Suppressor macrophage (primary cell): ENCODE data around the gene GLRA3.
"Not testable (repeated sequence)": the region's sequence is repeated elsewhere in the genome, so short reads cannot be mapped to it uniquely, and the experiment has no call there.

Experiments used
- DNase-seq, 4 experiments: peaks; one replicate each; pipeline ENCODE4 v3.0.0-alpha.2; 2020 to 2022

The GLRA3 gene

DNA sequence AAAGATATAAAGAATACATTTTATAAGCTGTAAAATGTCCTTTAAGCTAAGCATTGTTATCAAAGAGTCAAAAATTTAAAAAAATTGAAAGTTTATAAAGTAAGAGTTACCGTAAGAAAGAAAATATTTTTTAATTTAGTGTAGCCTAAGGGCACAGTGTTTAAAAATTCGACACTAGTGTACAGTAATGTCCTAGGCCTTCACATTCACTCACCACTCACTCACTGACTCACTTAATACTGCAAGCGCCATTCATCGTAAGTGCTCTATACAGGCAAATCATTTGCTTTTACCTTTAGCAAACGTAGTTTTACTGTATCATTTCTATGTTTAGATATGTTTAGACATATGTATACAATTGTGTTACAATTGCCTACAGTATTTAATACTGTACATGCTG, 20.2 kb downstream of the GLRA3 start:
- DNase-seq: no peak

DNA sequence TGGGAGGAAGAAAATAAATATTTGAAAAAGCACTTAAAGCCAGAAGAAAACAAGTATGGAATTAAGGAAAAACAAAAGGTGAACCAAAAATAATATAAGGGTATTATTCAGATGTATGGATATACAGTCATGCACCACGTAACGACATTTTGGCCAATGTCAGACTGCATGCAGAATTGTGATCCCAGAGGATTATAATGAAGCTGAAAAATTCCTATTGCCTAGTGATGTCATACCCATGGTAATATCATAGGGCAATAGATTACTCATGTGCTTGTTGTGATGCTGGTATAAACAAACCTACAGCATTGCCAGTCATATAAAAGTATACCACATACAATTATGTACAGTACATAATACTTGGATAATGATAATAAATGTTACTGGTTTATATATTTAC, 20.9 kb downstream of the GLRA3 start:
- no peak for DNase-seq

DNA sequence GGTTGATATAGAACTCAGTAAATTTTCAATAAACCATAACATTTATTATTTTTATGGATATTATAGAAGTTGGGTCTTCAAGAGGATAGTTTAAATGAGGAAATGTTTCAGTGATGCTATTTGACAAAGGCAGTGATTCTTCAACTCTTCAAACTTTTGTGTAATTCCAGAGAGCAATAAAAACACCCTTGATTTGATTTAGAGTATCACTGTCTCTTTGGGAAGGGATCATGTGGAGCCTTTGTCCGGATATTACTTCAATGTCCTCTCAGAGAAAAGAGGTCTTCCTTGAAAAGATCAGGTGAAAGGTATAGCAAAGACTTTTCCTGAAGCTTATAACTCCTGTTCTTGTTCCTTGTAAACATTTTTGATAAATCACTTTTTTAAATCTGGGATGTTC, 23.3 kb downstream of the GLRA3 start:
- no peak for DNase-seq

DNA sequence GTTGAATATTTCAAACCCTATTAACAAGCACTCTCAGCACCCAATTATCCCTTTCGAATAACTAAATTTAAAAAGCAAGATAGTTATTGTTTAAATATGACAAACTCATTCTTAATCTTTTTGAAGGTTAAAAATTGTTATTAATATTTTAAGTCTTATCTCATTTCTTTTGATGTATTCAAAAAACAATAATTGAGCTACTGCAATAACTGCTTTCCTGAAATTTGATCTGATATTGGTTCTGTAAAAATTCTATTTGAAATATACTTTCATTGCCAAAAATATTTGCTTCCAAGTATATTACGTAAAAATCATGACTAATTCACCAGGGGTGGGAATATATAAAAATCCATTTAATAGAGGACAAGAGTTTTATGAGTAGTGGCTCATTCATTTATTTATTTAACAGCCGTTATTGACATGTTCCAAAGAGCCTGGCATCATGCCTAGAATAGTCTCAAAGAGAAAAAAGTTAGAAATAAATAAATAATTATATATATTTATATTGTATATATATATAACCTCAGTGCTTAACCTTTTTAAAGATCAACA, 34.4 kb downstream of the GLRA3 start:
- no peak for DNase-seq

DNA sequence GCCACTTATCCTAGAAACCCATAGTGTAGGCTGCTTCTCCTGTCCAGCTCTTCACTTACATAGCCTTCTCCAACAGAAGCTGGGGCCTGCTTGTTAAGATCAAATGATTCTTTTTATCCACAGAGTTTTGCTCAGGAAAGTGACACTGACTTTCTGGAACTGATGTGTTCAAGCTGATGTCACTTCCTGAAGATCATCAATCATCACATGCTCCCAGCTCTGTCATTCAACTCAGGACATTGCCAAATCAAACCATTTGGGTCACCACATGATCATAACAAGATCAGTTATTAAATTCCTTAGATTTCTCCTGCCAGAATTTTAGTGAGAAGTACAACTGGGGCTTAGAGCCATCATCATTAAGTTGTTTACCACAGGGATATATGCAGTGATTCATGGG, 39.4 kb downstream of the GLRA3 start:
- peak in 1 of 4 experiments; percentile 5 for DNase-seq

DNA sequence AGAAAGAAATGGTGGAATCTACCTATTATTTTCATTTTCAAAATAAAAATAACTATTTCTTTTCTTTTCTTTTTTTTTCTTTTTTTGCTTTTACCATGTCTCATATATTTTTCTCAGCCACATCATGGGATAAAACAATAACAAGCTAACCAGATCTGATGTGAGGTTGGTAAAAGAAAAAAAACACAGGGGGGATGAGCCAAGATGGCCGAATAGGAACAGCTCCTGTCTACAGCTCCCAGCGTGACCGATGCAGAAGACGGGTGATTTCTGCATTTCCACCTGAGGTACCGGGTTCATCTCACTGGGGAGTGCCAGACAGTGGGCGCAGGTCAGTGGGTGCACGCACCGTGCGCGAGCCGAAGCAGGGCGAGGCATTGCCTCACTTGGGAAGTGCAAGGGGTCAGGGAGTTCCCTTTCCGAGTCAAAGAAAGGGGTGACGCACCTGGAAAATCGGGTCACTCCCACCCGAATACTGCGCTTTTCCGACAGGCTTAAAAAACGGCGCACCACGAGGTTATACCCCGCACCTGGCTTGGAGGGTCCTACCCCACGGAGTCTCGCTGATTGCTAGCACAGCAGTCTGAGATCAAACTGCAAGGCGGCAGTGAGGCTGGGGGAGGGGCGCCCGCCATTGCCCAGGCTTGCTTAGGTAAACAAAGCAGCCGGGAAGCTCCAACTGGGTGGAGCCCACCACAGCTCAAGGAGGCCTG, 50.6 kb downstream of the GLRA3 start:
- not testable (repeated sequence) for DNase-seq

DNA sequence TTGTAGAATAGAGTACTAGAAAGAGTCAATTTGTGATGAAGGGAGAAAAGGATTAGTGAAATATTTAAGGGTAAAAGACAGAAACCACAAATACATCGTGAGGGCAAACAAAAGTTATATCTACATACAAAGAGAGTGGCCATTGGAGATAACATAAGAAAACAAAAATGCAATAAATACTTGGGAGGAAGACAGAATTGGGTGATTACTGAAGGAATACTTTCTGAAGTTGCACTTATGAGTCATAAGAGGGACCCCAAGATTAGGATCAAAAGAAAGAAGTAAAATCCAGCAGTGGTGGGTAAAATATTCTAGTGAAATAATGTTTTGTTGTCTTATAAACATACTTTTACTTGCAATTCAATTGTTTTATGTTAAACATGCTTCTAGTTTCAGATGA, 53.7 kb downstream of the GLRA3 start:
- DNase-seq: no peak

DNA sequence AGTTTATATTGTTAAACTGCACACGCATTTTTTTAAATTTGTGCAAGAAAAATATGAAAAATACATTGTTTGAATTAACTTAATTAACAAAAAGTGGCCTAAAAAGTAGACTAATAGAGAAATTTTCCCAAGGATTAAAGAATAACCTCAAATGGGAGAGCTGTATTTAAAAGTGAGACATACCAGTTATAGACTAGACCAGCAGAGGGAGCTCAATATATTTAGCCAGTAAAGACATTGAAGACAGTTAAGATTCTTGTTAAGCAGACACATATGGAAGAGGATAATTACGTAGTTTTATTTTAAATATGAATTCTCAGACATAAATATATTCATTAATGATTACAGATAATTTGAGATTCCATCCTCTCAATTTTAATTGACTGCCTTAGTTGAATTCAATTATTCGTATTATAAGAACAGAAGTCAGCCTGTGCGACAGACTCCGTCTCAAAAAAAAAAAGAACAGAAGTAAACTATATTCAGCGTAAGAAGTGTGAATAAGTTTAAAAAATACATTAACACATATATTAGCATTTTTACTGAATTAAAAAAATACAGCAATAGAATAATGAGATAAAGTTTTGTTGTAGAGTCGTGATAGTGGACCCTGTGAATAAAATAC, 64.8 kb downstream of the GLRA3 start:
- peak; percentile 2 to 53 (median 26) for DNase-seq

DNA sequence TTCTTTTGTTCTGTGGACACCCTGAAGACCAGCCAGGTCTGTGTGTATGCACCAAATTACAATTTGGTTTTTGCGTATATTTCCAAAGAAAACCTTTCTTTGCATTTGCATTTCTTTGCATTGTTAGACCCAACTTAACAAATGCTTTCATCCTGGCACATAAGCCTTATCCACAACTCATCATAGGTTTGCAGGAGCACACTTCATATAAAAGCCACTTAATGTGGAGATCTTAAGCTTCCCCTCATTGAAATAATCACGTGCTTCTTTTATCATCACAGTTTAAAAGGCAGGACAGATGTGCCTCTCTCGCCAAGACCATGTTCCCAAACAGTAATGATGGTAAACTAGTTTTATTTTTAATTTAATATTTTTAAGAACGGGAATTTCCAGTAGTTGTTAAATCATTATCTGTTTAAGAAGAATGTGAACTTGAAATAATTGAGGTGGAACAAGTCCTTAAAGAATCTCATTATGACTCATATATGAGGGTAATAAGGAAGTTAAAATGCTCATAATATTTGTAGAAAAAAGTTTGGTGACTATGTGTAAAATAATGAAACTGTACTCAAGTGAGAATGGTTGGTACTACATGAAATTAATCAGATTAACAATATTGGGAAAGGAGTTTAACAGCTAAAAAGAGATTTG, 65.5 kb downstream of the GLRA3 start:
- no peak for DNase-seq

DNA sequence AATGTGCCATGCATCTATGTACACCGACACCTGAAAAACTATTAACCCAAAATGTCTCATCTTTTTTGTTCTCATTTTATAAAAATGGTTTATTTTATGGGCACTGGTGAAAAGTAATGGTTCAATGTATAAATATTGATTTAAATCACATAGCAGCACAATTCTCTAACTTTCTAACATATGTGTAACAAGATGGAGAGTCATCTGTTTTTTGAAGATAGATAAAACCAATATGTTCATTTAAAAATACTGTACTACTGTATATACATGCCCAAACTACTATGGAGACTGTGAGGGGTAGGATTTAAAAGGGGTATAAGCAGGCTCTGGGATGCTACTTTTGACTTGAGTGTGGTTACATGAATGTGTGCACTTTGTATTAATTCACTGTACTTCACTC, 67.6 kb downstream of the GLRA3 start:
- DNase-seq: no peak

DNA sequence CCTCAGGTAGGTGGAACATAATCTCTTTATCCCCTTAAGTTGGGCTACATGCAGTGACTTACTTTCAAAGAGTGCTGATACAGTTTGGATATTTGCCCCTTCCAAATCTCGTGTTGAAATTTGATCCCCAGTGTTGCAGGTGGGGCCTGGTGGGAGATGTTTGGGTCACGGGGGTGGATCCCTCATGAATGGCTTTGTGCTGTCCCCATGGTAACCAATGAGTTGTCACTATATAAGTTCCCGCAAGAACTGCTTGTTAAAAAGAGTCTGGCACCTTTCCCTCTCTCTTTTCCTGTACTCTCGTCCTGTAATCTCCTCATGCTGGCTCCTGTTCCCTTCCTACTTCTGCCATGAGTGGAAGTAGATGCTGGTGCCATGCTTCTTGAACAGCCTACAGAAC, 71.3 kb downstream of the GLRA3 start:
- DNase-seq: no peak

DNA sequence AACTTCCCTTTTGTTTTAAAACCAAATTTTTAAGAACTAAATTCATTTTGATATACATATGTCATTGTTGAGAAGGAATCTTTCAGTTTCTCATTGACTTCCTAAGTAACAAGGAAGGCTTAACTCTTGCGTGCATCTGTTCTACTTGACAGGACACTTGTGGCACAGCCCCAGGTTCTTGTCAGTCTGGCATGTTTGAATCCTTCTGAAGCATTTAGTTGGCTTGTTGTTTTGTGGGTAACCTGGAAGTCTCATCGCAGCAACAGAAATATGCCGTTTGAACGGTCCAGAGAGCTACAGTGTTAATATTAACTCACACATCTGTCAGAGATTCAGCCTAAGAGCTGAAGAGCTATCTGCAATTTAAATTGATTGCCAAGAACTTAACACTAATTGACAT, 76.0 kb downstream of the GLRA3 start:
- DNase-seq: no peak

DNA sequence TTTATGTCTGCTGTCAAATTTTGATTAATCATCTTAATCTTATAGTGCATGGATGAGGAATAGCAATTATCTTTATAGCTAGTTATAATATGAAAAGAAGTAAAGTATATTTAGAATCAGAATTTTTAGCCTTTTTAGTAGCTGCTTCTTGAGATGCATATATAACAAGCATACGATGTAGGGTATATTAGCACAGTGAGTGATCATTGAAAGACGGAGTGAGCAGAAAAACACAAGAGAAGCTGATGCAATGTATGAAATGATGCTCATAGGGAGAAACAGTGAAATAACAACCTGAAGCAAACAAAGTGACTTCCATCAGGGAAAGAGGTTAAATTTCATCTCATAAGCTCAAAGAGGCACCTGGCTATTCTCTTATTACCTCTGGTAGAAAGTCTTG, 77.0 kb downstream of the GLRA3 start:
- no peak for DNase-seq

DNA sequence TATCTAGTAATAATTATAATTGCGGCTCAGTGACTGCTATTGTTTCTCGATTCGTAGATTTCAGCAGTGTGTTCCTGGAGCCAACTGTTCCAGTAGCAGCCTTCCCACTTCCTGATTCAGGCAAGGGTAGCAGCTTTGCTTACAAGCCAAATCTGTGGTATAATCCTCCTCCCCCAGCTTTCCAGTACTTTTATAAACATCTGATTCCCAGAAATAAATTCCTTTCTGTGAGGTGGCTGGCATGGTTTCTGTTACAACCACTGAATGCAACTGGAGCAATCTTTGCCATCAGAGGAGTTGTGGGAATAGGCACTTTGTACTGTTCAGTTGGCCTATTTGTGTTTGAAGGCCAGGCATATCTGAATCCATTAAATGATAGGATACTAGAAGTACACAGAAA, 80.0 kb downstream of the GLRA3 start:
- DNase-seq: no peak

DNA sequence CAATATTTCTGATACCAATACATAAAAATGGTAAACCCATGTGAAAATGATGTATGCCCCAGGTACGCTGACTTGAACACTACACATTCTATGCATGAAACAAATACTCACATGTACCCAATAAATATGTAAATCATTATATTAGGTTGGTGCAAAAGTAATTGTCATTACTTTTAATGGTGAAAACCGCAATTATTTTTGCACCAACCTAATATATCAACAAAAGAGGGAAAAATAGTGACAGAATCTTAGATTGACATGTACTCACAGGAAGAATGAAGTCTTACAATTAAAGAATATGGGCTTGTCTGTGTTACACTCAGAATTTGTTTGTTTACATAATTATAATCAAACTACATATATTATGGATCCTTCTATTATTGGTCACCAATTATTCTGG, 82.3 kb downstream of the GLRA3 start:
- DNase-seq: no peak

DNA sequence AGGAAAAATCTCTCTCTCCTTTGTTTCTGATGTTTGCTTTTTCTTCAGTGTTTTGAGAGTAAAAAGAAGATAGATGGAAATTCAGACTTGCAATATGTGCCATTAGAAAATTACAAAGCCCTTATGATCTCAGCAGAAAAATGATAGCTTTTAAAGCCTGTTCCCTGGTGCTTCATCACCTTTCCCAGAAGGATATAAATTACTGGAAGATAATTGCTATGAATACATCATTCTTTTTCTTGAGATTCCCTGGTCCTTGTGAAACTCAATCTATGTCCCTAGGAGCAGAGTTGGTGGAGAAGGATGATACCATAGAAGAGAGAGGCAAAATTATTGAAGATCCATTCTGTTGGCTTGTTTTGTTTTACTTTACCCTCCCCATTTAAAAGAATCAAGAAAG, 86.5 kb downstream of the GLRA3 start:
- DNase-seq: no peak

DNA sequence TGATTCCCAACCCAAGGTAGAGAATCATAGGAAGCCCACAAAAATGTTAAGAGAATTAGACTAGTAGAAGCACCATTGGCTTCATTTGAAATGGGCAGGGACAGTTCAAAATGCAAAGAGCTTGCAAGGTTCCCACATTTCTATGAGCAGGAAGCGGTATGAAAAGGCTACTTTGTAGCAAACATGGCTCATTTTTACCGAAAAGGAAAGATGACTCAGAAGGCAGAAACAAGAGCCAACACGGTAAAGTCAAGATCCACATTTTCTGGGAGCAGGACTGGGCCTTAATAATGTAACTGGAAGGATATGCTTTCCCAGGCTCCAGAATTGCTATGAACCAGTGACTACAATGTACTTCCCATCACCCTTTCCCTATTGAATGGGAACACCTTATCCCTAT, 89.5 kb downstream of the GLRA3 start:
- no peak for DNase-seq

DNA sequence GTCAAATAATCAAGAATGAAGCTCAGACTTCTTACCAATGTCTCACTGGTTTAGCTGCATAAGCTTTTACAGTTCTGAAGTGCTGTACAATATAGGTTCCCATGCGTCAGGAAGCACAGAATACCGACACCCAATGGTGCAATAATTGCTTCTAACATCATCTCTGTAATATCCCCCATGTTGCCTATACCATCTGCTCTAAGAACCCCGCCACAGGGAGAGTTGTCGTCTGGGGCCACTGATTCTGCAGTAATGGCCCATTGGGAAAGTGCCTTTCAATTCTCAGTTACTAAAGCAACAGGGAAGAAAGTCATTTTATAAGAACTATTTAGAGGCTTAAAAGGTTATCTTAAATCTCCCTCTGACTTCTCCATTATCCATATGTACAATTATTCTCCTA, 94.9 kb downstream of the GLRA3 start:
- DNase-seq: no peak

DNA sequence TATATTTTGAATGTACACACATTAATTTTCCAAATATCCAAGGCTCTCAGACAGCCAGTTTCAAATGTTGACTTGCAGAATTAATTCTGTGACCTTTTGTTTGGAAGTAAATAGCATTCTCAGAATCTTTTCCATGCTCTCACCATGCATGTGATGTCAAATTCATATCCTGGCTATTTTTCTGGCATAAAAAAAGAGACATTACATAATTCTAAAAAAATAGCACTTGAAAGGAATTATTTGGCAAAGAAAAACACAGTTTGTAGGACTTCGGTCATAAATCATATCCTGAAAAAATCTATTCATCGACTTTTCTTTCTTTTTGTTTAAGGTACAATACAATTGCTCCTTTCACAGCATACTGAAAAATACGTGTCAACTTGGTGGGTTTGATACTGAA, 111.2 kb downstream of the GLRA3 start:
- no peak for DNase-seq

DNA sequence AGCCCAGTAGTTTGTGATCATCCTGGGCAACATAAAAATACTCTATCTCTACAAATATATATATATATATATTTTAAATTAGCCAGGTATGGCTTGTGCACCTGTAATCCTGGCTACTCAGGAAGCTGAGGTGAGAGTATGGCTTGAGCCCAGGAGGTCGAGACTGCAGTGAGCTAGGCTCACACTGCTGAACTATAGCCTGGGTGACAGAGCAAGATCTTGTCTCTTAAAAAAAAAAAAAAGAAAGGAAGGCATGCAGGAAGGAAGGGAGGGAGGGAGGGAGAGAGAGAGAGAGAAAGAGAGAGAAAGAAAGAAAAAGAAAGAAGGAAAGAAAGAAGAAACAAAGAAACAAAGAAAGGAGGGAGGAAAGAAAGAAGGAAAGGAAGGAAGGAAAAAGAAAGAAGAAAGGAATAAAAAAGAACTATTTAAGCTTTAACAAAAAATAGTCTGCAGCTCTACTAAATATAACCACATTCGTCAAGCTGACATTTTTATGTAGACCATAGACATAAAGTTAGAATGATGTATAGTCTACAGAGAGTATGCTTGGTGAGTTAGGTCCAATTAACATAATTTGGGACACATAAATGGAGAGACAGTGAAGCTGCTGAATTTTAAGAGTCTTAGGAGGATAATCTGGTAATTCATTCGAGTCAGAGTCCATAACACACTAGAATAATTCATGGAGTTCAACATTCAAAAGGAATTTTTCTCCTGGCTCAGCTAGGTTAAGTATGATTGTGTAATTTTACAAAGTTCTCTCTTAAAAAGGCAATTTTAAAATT, 111.9 kb downstream of the GLRA3 start:
- no peak for DNase-seq

DNA sequence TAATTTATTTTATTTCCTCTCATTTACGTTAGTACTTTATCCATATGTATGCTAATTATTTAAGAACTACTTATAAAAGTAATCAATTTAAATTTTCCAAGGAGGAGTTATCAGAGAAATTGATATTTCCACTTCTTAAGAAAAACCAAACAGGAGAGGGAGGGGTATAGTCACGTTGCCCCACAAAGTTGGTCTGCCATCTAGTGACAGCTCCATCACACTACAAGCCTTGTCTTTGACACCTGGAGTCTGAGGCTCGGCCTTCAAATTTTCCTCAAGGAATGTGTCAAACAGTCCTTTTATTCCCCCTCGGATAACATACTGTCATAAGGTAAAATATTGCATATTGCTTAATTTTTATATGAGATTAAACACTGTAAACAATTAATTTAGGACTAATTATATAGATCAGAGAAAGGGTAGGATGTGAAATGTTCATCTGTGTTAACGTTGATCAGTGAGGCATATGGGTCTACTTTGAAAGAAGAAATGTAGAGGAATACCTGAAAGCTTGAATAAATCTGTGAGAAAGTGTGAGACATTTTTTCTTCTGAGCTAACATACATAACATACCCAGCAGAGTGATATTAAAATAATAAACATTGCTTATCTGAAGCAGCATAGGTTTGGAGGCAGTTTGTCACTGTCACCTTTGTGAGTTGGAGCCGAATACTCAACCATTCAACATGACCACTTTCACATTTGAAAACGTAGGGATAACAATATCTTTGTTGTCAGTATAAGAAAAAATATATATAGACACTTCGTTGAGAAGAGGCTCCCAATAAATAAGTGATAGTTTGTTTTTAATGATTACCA, 114.4 kb downstream of the GLRA3 start:
- DNase-seq: peak; percentile 43 to 62 (median 53)

DNA sequence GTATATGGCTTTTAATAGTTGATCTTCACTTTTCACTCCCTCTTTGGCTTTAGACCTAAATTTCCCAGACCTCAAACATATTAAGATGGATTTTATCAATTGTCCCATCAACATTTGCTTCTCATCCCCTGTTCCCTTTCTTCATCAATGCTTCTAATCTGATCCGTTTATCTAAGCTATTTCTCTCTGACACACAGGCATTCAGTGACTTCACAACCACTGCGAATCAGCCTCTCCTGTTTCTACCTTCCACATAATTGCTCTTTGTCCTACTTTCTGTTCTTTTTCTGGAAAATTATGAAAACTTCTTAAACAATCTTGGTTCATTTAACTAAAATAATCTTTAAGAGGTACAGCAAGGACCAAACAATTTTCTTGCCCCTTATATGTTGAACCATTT, 115.2 kb downstream of the GLRA3 start:
- no peak for DNase-seq
